ENCODE measurements around the gene AGBL3.

The AGBL3 gene

DNA sequence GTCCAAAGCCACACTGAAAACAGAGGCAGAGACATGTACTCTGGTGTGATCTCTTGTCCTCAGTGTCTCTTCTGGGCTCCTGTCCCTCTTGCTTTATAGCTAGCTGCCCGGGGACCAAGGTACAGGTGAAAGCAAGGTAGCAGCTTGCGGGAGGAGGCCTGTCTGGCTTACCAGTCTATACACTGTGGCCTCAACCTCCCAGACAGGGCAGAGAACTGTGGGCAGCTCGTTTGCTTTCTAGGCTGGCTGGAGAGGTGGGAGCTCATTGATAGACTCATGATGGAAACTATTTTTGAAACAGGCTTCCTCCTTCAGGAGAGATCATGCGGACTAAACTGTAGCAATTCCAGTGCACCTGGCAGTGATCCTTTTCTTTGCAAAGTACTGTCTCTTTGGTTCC lies 179.6 kb downstream of the AGBL3 start:
- TF ChIP-seq, protein P1, sequence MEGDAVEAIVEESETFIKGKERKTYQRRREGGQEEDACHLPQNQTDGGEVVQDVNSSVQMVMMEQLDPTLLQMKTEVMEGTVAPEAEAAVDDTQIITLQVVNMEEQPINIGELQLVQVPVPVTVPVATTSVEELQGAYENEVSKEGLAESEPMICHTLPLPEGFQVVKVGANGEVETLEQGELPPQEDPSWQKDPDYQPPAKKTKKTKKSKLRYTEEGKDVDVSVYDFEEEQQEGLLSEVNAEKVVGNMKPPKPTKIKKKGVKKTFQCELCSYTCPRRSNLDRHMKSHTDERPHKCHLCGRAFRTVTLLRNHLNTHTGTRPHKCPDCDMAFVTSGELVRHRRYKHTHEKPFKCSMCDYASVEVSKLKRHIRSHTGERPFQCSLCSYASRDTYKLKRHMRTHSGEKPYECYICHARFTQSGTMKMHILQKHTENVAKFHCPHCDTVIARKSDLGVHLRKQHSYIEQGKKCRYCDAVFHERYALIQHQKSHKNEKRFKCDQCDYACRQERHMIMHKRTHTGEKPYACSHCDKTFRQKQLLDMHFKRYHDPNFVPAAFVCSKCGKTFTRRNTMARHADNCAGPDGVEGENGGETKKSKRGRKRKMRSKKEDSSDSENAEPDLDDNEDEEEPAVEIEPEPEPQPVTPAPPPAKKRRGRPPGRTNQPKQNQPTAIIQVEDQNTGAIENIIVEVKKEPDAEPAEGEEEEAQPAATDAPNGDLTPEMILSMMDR (IDR thresholded peaks at IDR 0.05; ENCODE audit: low read depth, low read length, missing control alignments) = no peak
- H3K4me3 ChIP-seq (replicated peaks; ENCODE audit: low read depth, low read length) = no peak overlapping the region
- DNase-seq (ENCODE audit: extremely low read depth, low read depth) = no peak

DNA sequence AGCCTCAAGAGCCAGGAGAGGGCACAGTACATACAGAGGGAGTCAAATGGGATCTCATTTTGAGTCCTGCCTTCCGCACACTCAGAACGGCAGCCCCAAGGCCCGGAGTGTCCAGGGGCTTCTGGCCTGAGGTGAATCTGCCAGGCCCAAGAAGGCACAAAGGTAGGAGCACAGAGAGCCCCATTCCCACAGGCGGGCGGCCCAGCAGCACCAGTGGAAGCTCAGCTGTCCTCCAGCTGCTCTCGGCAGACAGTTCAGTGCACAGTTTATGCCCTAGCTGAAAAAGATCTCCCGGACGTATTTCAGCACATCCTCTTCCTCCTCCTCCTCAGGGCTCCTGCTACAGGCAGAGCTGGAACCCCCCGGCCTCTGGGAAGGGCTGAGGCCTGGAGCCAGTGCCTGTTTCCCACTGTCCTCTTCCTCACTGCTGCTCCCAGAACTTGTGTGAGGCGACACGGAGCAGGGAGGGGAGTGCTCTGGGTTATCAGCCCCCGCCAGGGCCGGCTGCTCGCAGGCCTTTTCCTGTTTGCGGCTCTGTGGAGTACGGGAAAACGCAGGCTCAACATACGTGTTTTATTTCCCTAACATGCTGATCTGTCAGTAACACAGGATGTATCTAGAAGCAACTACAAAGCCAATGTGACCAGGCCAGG lies 180.2 kb downstream of the AGBL3 start:
- TF ChIP-seq, protein P1 (IDR thresholded peaks at IDR 0.05; ENCODE audit: low read depth, low read length, missing control alignments) = no peak
- no peak for DNase-seq (ENCODE audit: extremely low read depth, low read depth)
- no peak overlapping the region for H3K4me3 ChIP-seq (replicated peaks; ENCODE audit: low read depth, low read length)

DNA sequence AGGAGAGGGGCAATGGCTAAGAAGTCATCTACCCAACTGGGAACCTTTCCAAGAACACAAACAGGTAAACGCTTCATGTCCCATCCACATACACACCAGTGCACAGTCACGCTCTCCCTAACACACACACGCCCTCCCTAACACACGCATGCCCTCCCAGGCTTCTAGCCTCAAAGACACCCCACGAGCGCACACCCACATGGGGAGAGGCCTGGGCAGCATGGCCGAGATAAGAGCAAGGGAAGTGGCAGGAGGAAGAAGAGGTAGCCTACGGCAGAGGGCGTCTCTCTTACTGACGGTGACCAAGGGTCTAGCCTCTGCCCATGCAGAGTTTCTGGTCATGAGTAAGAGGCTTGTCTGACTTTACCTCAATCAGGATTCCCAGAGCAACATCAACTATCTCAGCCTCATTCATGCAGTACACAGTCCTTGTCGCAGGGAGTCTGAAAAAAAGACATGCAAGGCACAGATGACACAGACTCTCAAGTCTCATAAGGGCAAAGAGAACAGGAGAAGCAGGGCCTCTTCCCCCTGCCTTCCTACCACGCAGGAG lies 181.1 kb downstream of the AGBL3 start:
- TF ChIP-seq, protein P1 (IDR thresholded peaks at IDR 0.05; ENCODE audit: low read depth, low read length, missing control alignments) = no peak
- H3K4me3 ChIP-seq (replicated peaks; ENCODE audit: low read depth, low read length) = no peak overlapping the region
- DNase-seq (ENCODE audit: extremely low read depth, low read depth) = no peak

DNA sequence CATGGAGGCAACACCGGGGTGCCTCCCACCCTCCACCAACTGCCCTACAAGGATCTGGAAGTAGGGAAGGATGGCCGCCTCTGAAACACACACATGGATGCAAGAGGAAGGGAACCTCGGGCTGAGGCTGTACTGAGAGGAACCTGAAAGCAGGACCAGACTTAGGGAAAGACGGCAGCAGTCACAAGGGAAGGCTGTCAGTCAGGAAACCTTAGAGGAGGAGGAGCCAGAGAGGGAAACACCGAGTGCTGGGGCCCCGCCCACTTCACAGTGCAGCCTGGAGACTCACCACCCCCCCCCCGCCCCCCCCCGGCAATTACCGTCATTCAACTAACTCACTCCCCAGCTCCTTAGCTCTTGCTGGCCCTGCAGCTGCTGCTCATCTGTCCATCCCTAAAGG lies 181.7 kb downstream of the AGBL3 start:
- H3K4me3 ChIP-seq (replicated peaks; ENCODE audit: low read depth, low read length) = no peak overlapping the region
- TF ChIP-seq, protein P1 (IDR thresholded peaks at IDR 0.05; ENCODE audit: low read depth, low read length, missing control alignments) = no peak
- DNase-seq (ENCODE audit: extremely low read depth, low read depth) = no peak

DNA sequence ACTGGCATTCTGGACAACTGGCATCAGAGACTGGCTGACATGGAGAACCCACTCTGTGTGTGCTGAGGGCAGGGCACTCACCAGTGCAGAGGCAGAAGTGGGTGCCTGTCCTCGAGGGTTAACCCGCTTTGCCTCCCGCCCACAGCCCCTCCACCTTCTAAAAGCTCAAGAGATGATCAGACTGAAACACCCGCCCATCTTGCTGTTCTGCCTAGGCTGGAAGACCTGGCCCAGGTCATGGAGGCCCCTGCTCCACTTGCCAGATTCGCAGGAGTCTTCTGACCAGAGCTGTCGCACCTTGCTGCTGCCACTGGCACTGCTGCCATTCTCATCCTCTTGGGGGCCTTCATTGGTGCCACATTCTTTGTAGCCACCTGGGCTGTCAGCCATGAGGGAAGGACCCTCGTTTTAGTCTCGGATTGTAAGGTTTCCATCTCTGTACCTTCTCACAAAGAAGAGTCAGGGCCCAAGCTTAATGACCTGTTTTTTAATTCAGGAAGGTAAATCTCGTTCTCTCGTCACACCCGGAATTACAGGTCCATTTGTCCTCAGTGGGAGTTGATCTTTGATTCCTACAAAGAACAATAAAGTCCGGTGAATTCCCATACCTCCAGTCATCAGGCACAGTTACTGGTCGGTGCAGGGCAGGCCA lies 182.3 kb downstream of the AGBL3 start:
- H3K4me3 ChIP-seq (replicated peaks; ENCODE audit: low read depth, low read length) = peak overlapping the region; percentile 84; the same call in 1 of the 2 replicates
- TF ChIP-seq, protein P1 (IDR thresholded peaks at IDR 0.05; ENCODE audit: low read depth, low read length, missing control alignments) = no peak
- DNase-seq (ENCODE audit: extremely low read depth, low read depth) = no peak

DNA sequence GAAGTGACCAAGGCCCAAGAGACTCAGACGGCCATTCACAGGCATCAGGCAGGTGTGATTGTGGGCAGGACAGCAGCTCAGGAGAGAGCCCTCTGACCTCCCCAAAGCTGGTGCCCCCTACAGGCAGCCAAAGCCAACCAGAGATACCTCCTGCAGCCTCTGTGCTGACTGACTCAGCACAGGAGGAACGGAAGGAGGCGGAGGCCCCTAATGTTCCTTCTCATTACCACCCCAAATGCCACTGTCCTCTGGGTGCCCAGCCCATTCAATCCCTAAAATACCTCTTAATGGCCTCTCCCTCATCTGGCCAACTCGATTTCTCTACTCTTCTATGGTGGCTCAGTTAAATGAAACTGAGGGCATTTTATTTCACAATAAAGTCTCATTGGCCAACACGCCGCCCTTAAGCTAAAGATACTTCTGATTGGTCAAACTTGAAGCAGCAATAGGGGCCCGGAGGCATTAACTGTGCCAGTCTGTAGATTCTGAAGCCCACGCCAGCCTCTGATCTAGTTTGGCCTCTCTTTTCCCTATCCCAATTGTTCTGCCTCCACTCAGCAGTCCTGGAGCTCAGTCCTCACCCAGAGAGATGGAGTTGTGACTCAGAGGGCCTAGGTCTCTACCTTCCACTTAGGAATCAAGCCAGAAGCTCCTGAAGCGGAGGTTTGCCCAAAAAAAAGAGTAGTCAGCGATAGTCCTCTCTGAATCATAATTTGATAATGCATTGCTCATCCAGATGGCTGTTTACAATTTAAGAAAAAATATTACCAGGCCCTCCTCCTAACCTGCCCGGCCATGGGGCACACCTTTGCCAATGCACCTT lies 183.0 kb downstream of the AGBL3 start:
- DNase-seq (ENCODE audit: extremely low read depth, low read depth) = no peak
- TF ChIP-seq, protein P1 (IDR thresholded peaks at IDR 0.05; ENCODE audit: low read depth, low read length, missing control alignments) = peak; percentile 64
- H3K4me3 ChIP-seq (replicated peaks; ENCODE audit: low read depth, low read length) = peak overlapping the region; percentile 84

All from HFF-Myc (cell line).